Measurements from ENCODE around the gene CRIM1. TPM values are rescaled to one million over a fixed set of nuclear protein-coding genes. Genes with fewer than 3 reads are reported as not detected.

The CRIM1 gene
- total and polyA plus RNA-seq, 2 of the 8 experiments (the other 6 are each of a cell fraction or from before 2014, with no cell fraction given): 9.4 to 28.4 TPM

DNA sequence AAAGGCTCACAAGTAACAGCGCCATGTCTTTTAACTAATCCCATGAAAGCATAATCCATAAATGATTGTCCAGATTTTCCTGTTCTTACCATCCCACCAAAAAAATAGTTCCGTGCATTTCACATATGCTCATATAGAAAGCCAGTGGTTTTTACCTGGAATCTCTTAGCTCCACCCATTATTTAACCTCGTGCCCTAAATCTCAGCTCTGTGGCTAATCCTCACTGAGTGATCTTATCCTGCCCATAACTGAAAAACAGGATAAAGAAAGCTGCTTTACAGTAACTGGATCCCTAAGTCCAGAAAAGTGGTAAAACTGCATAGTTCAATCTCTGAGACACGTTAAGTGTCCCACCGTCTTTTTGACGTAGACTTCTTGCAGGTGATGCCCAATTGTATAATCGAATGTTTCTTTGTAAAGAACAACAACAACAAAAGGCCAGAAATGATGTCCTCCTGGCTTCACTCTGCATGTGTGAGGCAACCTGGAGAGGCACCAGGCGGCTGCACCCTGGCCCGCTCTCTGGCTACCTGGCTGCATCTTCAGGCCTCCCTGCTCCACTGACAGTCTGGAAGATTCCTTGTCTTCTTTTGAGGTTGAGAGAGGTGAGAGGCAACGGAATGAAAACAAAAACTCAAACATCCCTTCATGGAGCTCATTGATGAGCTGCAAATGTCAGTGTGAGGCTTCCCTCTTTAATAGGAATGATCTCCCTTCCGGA lies 203.8 kb downstream of the CRIM1 start:
- H2BK20ac ChIP-seq (ENCODE audit: low read length): no peak overlapping the region
- H3K4me3 ChIP-seq (ENCODE audit: extremely low read depth in 1 of 4, insufficient read depth in 2 of 4, low read depth in 3 of 4, low read length in 4 of 4): no peak overlapping the region
- no peaks in the 10 kb centered on the region for H3K79me1 ChIP-seq (ENCODE audit: low read depth, low read length)
- POLR2A ChIA-PET (ENCODE audit: partially characterized antibody): interaction anchor here (1.0 kb wide), 1 partner anchor 104 kb away, joined by 3 read pairs; no protein-coding TSS in a partner anchor
- no peak overlapping the region for H2BK120ac ChIP-seq (replicated peaks; ENCODE audit: low read depth, low read length)
- no peak overlapping the region for H3K4ac ChIP-seq (replicated peaks; ENCODE audit: insufficient read length, low read depth, low read length)
- no peak overlapping the region for H3K23ac ChIP-seq (ENCODE audit: insufficient read length)
- no peak overlapping the region for H3K4me2 ChIP-seq (ENCODE audit: insufficient read depth in 1 of 2, low read depth in 2 of 2, low read length in 2 of 2)
- whole genome bisulfite sequencing, 2 experiments (ENCODE audit: extremely low coverage in 1 of 2, insufficient coverage in 1 of 2, insufficient read length in 1 of 2, insufficient replicate concordance in 2 of 2, low coverage in 1 of 2, low lambda C conversion rate in 2 of 2, missing lambda C conversion rate in 1 of 2): 81% methylated on average over 11 of the region's 11 CpGs; no CpG with 5 or more reads in 1 of the 2 experiments
- no peaks in the 10 kb centered on the region for H3K27me3 ChIP-seq (replicated peaks in 1 of 4; ENCODE audit: control insufficient read depth in 3 of 4, extremely low read depth in 1 of 4, insufficient read depth in 3 of 4, low read length in 3 of 4)
- H4K20me1 ChIP-seq (replicated peaks in 1 of 2; ENCODE audit: control insufficient read depth in 1 of 2, insufficient read depth in 2 of 2, low read length in 2 of 2): no peaks in the 10 kb centered on the region
- no peak overlapping the region for H2AK5ac ChIP-seq (ENCODE audit: low read depth, low read length)
- CTCF ChIA-PET (ENCODE audit: partially characterized antibody): interaction anchor here (0.6 to 3.1 kb wide), 9 partner anchors 15 to 599 kb away, joined by 3 to 11 read pairs (median 3); no protein-coding TSS in a partner anchor
- H3K14ac ChIP-seq (ENCODE audit: insufficient read length): no peak overlapping the region
- H3K4me1 ChIP-seq (replicated peaks in 1 of 4; ENCODE audit: control insufficient read depth in 3 of 4, insufficient read depth in 4 of 4, low read length in 3 of 4): peaks cover 0 to 7% (median 2%) of the 10 kb centered on the region in 4 experiments; a peak in 4 of 7 replicates
- no peaks in the 10 kb centered on the region for H3K23me2 ChIP-seq (ENCODE audit: low read depth, low read length)
- H4K5ac ChIP-seq (ENCODE audit: insufficient read length, low read depth, low read length): no peak overlapping the region
- H3K79me2 ChIP-seq (ENCODE audit: control insufficient read depth in 1 of 2, insufficient read depth in 2 of 2, low read length in 2 of 2): no peaks in the 10 kb centered on the region
- no peak overlapping the region for H2BK12ac ChIP-seq (ENCODE audit: low read depth, low read length)
- H3K27ac ChIP-seq (ENCODE audit: low read depth, low read length): no peak overlapping the region
- no peak overlapping the region for H4K8ac ChIP-seq (ENCODE audit: extremely low read depth, insufficient read depth, low read length)
- no peak overlapping the region for H2BK5ac ChIP-seq (ENCODE audit: low read depth, low read length)
- no peak overlapping the region for H3K18ac ChIP-seq (ENCODE audit: extremely low read depth, low read length)
- H3K56ac ChIP-seq (replicated peaks; ENCODE audit: insufficient read length, low read depth, low read length): no peak overlapping the region
- no peak for DNase-seq (ENCODE audit: low read depth in 1 of 2, low spot score in 2 of 2)
- no peak overlapping the region for H2BK15ac ChIP-seq (ENCODE audit: low read length)
- H4K91ac ChIP-seq (replicated peaks; ENCODE audit: insufficient read length, low read length): no peak overlapping the region
- H3K9me3 ChIP-seq (ENCODE audit: insufficient read depth in 2 of 2, low read depth in 1 of 2, low read length in 1 of 2): no peaks in the 10 kb centered on the region
- H2AFZ ChIP-seq (ENCODE audit: low read length): no peak overlapping the region
- H3K36me3 ChIP-seq (ENCODE audit: control insufficient read depth in 2 of 4, insufficient read depth in 4 of 4, low read length in 3 of 4): no peaks in the 10 kb centered on the region; a peak in 2 of 8 replicates
- H3K9ac ChIP-seq (replicated peaks in 1 of 4; ENCODE audit: extremely low read depth in 1 of 4, low read depth in 3 of 4, low read length in 3 of 4): no peak overlapping the region; a peak in 2 of 7 replicates
- no peak for FAIRE-seq
- TF ChIP-seq EGR1 (IDR thresholded peaks at IDR 0.05; ENCODE audit: borderline replicate concordance, low read depth, low read length): no peak
- TF ChIP-seq, protein P1, sequence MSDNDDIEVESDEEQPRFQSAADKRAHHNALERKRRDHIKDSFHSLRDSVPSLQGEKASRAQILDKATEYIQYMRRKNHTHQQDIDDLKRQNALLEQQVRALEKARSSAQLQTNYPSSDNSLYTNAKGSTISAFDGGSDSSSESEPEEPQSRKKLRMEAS (IDR thresholded peaks at IDR 0.05): no peak
